ENCODE data around the gene SRF.
A peak's percentile ranks its signal among the peaks of the same experiment; 100 is the strongest.

The SRF gene

GRCh38 chr6:43207286-43207685, 36.2 kb downstream of the SRF start:
- no peak overlapping the region for H4K91ac ChIP-seq (ENCODE audit: low read depth, low read length, poor library complexity)
- H3K4me1 ChIP-seq (ENCODE audit: control insufficient read depth in 2 of 2, insufficient read depth in 1 of 2, low read depth in 1 of 2, low read length in 2 of 2) = no peaks in the 10 kb centered on the region
- H2BK15ac ChIP-seq (ENCODE audit: low read length) = no peak overlapping the region
- WGBS, 2 donors (ENCODE audit: extremely low coverage in 2 of 2, insufficient read length in 2 of 2, insufficient replicate concordance in 1 of 2) = no CpG with 5 or more reads among the region's 2 CpGs
- no peak overlapping the region for H3K27ac ChIP-seq (replicated peaks; ENCODE audit: low read length)
- no peak overlapping the region for H3K18ac ChIP-seq (ENCODE audit: low read length)
- no peak for DNase-seq (ENCODE audit: low spot score)
- no peak overlapping the region for H3K14ac ChIP-seq (ENCODE audit: low read length)
- no peak overlapping the region for H3K4me2 ChIP-seq (ENCODE audit: insufficient read depth, low read length, poor library complexity, severe bottlenecking)
- no peak overlapping the region for H3K4ac ChIP-seq (ENCODE audit: low read length)
- no peak overlapping the region for H3K9ac ChIP-seq (ENCODE audit: low read depth, low read length, poor library complexity)
- no peak overlapping the region for H3K23ac ChIP-seq (ENCODE audit: low read depth, low read length, poor library complexity)
- no peaks in the 10 kb centered on the region for H3K79me1 ChIP-seq (ENCODE audit: low read depth, low read length)
- no peak overlapping the region for H4K8ac ChIP-seq (ENCODE audit: low read depth, low read length)
- H2BK120ac ChIP-seq (ENCODE audit: low read depth, low read length) = no peak overlapping the region
- H3K27me3 ChIP-seq (ENCODE audit: control insufficient read depth in 3 of 3, insufficient read depth in 3 of 3, low read depth in 1 of 3, low read length in 3 of 3) = no peaks in the 10 kb centered on the region
- H2BK12ac ChIP-seq (ENCODE audit: low read length) = no peak overlapping the region
- no peak overlapping the region for H2AK5ac ChIP-seq (ENCODE audit: low read depth, low read length)
- H3K4me3 ChIP-seq (ENCODE audit: low read length in 2 of 2) = no peak overlapping the region
- no peak overlapping the region for H2BK5ac ChIP-seq (ENCODE audit: low read length)
- no peak overlapping the region for H2AFZ ChIP-seq (ENCODE audit: low read length)
- H3K36me3 ChIP-seq (replicated peaks in 1 of 2; ENCODE audit: control insufficient read depth in 2 of 2, insufficient read depth in 2 of 2, low read length in 2 of 2) = peaks cover 0 to 16% of the 10 kb centered on the region in 2 donors
- no peaks in the 10 kb centered on the region for H3K9me3 ChIP-seq (replicated peaks in 1 of 2; ENCODE audit: control insufficient read depth in 2 of 2, insufficient read depth in 1 of 2, low read depth in 1 of 2, low read length in 2 of 2)

GRCh38 chr6:43211955-43212354, 40.9 kb downstream of the SRF start:
- Histone ChIP-seq H3K9me3 (replicated peaks in 1 of 2; ENCODE audit: control insufficient read depth in 2 of 2, insufficient read depth in 1 of 2, low read depth in 1 of 2, low read length in 2 of 2) (no peaks in the 10 kb centered on the region), H3K36me3 (replicated peaks in 1 of 2; ENCODE audit: control insufficient read depth in 2 of 2, insufficient read depth in 2 of 2, low read length in 2 of 2) (peaks cover 1 to 29% of the 10 kb centered on the region in 2 donors), H3K4me3 (ENCODE audit: low read length in 2 of 2) (no peak overlapping the region), H2AFZ (ENCODE audit: low read length) (no peak overlapping the region), H3K4me1 (ENCODE audit: control insufficient read depth in 2 of 2, insufficient read depth in 1 of 2, low read depth in 1 of 2, low read length in 2 of 2) (no peaks in the 10 kb centered on the region), H4K8ac (ENCODE audit: low read depth, low read length) (no peak overlapping the region), H3K18ac (ENCODE audit: low read length) (no peak overlapping the region), H2BK120ac (ENCODE audit: low read depth, low read length) (no peak overlapping the region), H2AK5ac (ENCODE audit: low read depth, low read length) (no peak overlapping the region), H3K4me2 (ENCODE audit: insufficient read depth, low read length, poor library complexity, severe bottlenecking) (no peak overlapping the region), H2BK5ac (ENCODE audit: low read length) (no peak overlapping the region), H2BK12ac (ENCODE audit: low read length) (no peak overlapping the region), H3K14ac (ENCODE audit: low read length) (no peak overlapping the region), H3K79me1 (ENCODE audit: low read depth, low read length) (no peaks in the 10 kb centered on the region), H3K4ac (ENCODE audit: low read length) (no peak overlapping the region), H3K9ac (ENCODE audit: low read depth, low read length, poor library complexity) (no peak overlapping the region), H2BK15ac (ENCODE audit: low read length) (no peak overlapping the region), H4K91ac (ENCODE audit: low read depth, low read length, poor library complexity) (no peak overlapping the region), H3K27me3 (ENCODE audit: control insufficient read depth in 3 of 3, insufficient read depth in 3 of 3, low read depth in 1 of 3, low read length in 3 of 3) (no peaks in the 10 kb centered on the region), H3K23ac (ENCODE audit: low read depth, low read length, poor library complexity) (no peak overlapping the region), H3K27ac (replicated peaks; ENCODE audit: low read length) (no peak overlapping the region)
- WGBS, 2 donors (ENCODE audit: extremely low coverage in 2 of 2, insufficient read length in 2 of 2, insufficient replicate concordance in 1 of 2) = no CpG with 5 or more reads among the region's 1 CpG
- DNase-seq (ENCODE audit: low spot score) = no peak

- Histone ChIP-seq H3K4me2 (ENCODE audit: insufficient read depth, low read length, poor library complexity, severe bottlenecking) (no peak overlapping the region), H3K27me3 (ENCODE audit: control insufficient read depth in 3 of 3, insufficient read depth in 3 of 3, low read depth in 1 of 3, low read length in 3 of 3) (no peaks in the 10 kb centered on the region), H4K91ac (ENCODE audit: low read depth, low read length, poor library complexity) (no peak overlapping the region), H3K79me1 (ENCODE audit: low read depth, low read length) (peaks cover 2% of the 10 kb centered on the region), H2BK15ac (ENCODE audit: low read length) (no peak overlapping the region), H3K4ac (ENCODE audit: low read length) (no peak overlapping the region), H3K4me1 (ENCODE audit: control insufficient read depth in 2 of 2, insufficient read depth in 1 of 2, low read depth in 1 of 2, low read length in 2 of 2) (no peaks in the 10 kb centered on the region), H3K9me3 (replicated peaks in 1 of 2; ENCODE audit: control insufficient read depth in 2 of 2, insufficient read depth in 1 of 2, low read depth in 1 of 2, low read length in 2 of 2) (no peaks in the 10 kb centered on the region), H3K14ac (ENCODE audit: low read length) (peak overlapping the region; percentile 78), H3K18ac (ENCODE audit: low read length) (no peak overlapping the region), H2BK120ac (ENCODE audit: low read depth, low read length) (no peak overlapping the region), H2AFZ (ENCODE audit: low read length) (no peak overlapping the region), H3K27ac (replicated peaks; ENCODE audit: low read length) (no peak overlapping the region), H2AK5ac (ENCODE audit: low read depth, low read length) (no peak overlapping the region), H2BK12ac (ENCODE audit: low read length) (no peak overlapping the region), H3K4me3 (ENCODE audit: low read length in 2 of 2) (no peak overlapping the region), H2BK5ac (ENCODE audit: low read length) (no peak overlapping the region), H3K23ac (ENCODE audit: low read depth, low read length, poor library complexity) (peak overlapping the region; percentile 65), H3K9ac (ENCODE audit: low read depth, low read length, poor library complexity) (no peak overlapping the region), H3K36me3 (replicated peaks in 1 of 2; ENCODE audit: control insufficient read depth in 2 of 2, insufficient read depth in 2 of 2, low read length in 2 of 2) (peaks cover 1 to 36% of the 10 kb centered on the region in 2 donors), H4K8ac (ENCODE audit: low read depth, low read length) (no peak overlapping the region)
- WGBS, 2 donors (ENCODE audit: extremely low coverage in 2 of 2, insufficient read length in 2 of 2, insufficient replicate concordance in 1 of 2) = no CpG with 5 or more reads among the region's 11 CpGs
- no peak for DNase-seq (ENCODE audit: low spot score)
These were observed 42.4 kb downstream of the SRF start for GRCh38 chr6:43213431-43213830.

GRCh38 chr6:43215066-43215465, 44.0 kb downstream of the SRF start:
- Histone ChIP-seq H3K23ac (ENCODE audit: low read depth, low read length, poor library complexity) (no peak overlapping the region), H3K4me1 (ENCODE audit: control insufficient read depth in 2 of 2, insufficient read depth in 1 of 2, low read depth in 1 of 2, low read length in 2 of 2) (no peaks in the 10 kb centered on the region), H3K4me3 (ENCODE audit: low read length in 2 of 2) (peak overlapping the region in 1 of 2 donors; percentile 60), H4K91ac (ENCODE audit: low read depth, low read length, poor library complexity) (no peak overlapping the region), H3K27me3 (ENCODE audit: control insufficient read depth in 3 of 3, insufficient read depth in 3 of 3, low read depth in 1 of 3, low read length in 3 of 3) (no peaks in the 10 kb centered on the region), H2AFZ (ENCODE audit: low read length) (no peak overlapping the region), H2BK12ac (ENCODE audit: low read length) (no peak overlapping the region), H2BK15ac (ENCODE audit: low read length) (no peak overlapping the region), H3K4me2 (ENCODE audit: insufficient read depth, low read length, poor library complexity, severe bottlenecking) (no peak overlapping the region), H2BK120ac (ENCODE audit: low read depth, low read length) (no peak overlapping the region), H2BK5ac (ENCODE audit: low read length) (no peak overlapping the region), H3K9ac (ENCODE audit: low read depth, low read length, poor library complexity) (no peak overlapping the region), H4K8ac (ENCODE audit: low read depth, low read length) (no peak overlapping the region), H3K18ac (ENCODE audit: low read length) (no peak overlapping the region), H3K27ac (replicated peaks; ENCODE audit: low read length) (no peak overlapping the region), H3K9me3 (replicated peaks in 1 of 2; ENCODE audit: control insufficient read depth in 2 of 2, insufficient read depth in 1 of 2, low read depth in 1 of 2, low read length in 2 of 2) (no peaks in the 10 kb centered on the region), H3K4ac (ENCODE audit: low read length) (no peak overlapping the region), H3K14ac (ENCODE audit: low read length) (no peak overlapping the region), H3K36me3 (replicated peaks in 1 of 2; ENCODE audit: control insufficient read depth in 2 of 2, insufficient read depth in 2 of 2, low read length in 2 of 2) (peaks cover 1 to 42% of the 10 kb centered on the region in 2 donors), H3K79me1 (ENCODE audit: low read depth, low read length) (peaks cover 2% of the 10 kb centered on the region), H2AK5ac (ENCODE audit: low read depth, low read length) (no peak overlapping the region)
- no CpG with 5 or more reads among the region's 8 CpGs for WGBS, 2 donors (ENCODE audit: extremely low coverage in 2 of 2, insufficient read length in 2 of 2, insufficient replicate concordance in 1 of 2)
- DNase-seq (ENCODE audit: low spot score) = no peak
